T-helper 1 cell (primary cell): ENCODE data around the gene IQSEC3.
"Not testable (repeated sequence)": the region's sequence is repeated elsewhere in the genome, so short reads cannot be mapped to it uniquely, and the experiment has no call there.

Experiments used
- DNase-seq, 5 donors: peaks; one replicate each; pipeline ENCODE4 v3.0.0-alpha.2; 2012 to 2020

The IQSEC3 gene

DNA sequence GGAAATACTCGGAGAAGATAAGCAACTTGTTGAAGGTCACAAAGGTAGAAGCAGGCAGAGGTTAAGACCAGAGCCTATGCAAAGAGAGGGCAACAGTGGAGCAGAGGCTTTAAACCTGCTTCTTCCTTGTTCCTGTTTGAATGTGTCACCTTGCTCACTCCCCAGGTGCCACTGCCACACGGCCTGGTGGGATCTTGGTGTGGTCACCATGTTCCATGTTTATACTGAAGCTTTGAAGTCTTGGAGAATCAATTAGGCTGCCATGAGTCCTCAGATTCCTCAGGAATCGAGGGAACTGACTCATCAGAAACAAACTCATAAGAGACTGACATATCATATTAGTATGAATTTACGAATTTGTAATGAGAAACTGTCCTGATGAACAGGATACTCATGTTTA lies 46.8 kb downstream of the IQSEC3 start:
- DNase-seq: no peak

GRCh38 chr12:114626-115211 lies 48.2 kb downstream of the IQSEC3 start:
- DNase-seq: no peak

- no peak for DNase-seq
Observed at GRCh38 chr12:115518-115917, 49.0 kb downstream of the IQSEC3 start.

DNA sequence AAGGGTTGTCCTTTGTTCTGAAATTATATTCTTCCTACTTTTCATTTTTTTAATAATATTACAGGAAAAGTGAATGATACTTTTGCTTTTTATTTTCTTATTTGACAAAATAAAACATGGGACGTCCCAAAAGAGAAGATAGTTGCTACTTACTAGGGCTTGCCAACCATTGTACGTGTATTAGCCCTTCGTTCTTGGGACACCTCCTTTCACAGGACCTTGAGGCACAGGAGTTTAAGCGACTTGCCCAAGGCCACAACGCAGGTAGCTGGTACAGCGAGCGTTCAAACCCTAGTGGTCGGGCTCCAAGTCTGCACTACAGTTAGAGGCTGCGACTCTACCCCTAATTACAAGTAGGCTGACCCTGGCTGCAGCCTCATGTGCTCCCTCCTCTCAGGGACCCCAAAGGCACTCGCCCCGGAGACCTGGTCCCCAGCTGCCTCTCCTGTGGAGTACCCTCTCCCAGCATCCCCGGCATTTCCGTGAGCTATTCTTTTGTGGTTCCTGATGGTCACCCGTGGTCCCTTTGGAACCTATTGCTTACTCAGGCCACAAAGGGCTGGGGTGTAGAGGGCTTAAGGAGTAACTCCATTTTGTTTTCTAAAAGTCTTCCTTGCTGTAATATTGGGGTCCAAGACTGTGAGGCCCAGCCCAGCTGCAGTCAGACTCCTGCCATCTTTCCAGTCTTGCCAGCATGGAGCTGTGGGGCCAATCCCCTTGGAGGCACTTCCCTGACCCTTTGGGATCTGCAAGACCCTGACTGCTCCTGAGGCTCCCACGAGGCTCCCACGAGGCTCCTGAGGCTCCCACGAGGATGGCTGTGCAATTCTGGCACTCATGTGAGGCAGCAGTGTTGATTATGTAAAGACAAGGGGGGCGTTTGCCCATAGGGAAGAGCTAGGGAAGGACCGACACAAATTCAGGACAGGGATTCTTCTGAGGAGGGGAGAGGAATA lies 49.7 kb downstream of the IQSEC3 start:
- no peak for DNase-seq

- no peak for DNase-seq
Observed at GRCh38 chr12:117311-117710, 50.7 kb downstream of the IQSEC3 start.

GRCh38 chr12:117816-118345 lies 51.3 kb downstream of the IQSEC3 start:
- DNase-seq: no peak

- no peak for DNase-seq
Observed at GRCh38 chr12:118591-118990, 52.0 kb downstream of the IQSEC3 start.

DNA sequence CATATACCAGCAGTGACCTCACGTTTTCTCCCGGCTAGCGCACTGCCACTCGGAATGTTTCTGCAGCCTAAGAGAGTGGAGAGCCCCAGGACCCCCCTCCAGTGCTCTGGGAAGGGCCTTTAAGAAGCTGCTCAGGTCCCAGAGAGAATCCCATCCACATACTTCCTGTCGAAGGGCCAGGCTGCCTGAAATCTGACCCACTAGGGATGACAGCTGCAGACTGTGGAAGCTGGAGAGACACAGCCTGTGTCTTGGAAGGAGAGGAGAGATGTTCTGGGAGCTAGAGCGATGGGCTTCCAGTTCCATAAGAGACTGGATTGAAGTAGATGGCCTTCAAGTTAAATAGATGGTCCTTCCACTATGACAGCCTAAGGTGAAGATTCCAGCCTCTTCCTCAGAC lies 54.4 kb downstream of the IQSEC3 start:
- no peak for DNase-seq

GRCh38 chr12:121647-122046 lies 55.1 kb downstream of the IQSEC3 start:
- DNase-seq: no peak

GRCh38 chr12:125075-125474 lies 58.5 kb downstream of the IQSEC3 start:
- DNase-seq: no peak

GRCh38 chr12:125566-125965 lies 59.0 kb downstream of the IQSEC3 start:
- no peak for DNase-seq

GRCh38 chr12:128079-128478 lies 61.5 kb downstream of the IQSEC3 start:
- no peak for DNase-seq

GRCh38 chr12:129001-129400 lies 62.4 kb downstream of the IQSEC3 start:
- no peak for DNase-seq

DNA sequence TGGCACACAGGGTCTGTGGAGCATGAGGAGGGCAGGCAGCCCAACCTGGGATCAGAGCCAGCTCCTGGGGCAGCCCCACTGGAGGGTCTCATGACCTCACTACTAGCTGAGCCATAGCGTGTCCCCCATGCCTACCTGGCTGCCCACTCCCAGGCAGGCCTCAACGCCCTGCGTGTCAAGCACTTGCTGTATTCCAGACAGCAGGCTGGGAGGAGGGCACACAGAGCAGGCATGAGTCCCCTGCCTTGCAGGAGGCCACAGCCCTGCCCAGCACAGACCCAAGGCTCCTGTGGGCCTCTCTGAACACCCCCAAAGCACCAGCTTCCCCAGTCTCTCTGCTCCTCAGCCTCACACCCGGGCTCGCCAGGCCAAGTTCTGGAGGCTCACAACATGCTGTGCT lies 64.0 kb downstream of the IQSEC3 start:
- no peak for DNase-seq

DNA sequence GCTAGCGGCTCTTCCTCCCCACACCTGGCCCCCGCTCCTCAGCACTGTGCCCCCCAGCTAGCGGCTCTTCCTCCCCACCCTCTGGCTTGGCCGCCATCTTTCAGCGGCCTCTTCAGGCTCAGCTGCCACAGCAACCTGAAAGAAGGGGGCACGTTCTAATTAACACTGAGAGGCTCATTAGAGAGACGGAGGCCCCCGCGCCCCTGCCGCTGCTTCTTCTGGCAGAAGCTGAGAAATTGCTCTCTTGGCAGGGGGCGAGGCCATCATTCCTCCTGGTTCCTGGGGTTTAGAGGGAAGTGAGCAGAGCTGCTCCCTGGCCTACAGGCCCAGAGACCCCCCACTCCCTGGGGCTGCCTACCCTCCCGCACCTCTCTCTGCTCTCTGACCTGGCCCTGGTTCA lies 64.4 kb downstream of the IQSEC3 start:
- no peak for DNase-seq

DNA sequence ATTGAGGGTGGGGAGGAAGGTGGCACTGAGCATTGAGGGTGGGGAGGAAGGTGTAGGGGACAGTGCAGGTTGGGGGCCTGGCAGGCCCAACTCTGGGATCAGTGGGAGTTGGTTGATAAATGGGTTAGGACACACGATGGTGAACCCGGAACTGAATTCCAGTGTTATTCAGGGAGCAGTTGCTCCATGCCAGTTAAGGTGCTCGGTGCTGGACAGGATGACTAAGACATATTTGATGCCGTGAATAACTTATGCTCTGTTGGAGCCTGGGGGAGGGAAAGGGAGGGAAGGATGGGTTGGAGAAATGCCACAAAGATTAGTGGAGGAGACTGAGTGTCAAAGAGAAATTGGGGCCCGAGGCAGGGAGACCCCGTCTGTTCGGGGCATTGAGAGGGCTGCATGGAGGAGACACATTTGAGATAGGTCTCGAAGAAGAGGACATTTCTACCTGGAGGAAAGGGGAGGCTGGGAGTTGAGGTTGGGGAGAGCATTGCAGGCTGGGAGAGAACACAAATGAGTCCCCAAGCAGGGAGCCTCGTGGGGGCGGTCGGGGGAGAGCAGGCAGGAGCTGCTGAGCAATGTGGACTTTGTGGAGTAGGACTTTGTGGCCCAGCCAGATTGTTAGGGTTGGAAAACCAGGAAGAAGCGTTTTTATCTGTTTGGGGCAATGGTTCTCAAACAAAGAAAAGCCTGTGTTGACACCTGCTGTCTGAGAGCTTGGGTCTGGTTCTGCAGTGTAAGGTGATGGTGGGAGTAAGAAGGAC lies 65.3 kb downstream of the IQSEC3 start:
- DNase-seq: no peak

- not testable (repeated sequence) for DNase-seq
Observed at GRCh38 chr12:133616-134232, 67.2 kb downstream of the IQSEC3 start.

- DNase-seq: no peak
Observed at GRCh38 chr12:135138-135537, 68.6 kb downstream of the IQSEC3 start.

GRCh38 chr12:138171-138897 lies 71.8 kb downstream of the IQSEC3 start:
- no peak for DNase-seq

DNA sequence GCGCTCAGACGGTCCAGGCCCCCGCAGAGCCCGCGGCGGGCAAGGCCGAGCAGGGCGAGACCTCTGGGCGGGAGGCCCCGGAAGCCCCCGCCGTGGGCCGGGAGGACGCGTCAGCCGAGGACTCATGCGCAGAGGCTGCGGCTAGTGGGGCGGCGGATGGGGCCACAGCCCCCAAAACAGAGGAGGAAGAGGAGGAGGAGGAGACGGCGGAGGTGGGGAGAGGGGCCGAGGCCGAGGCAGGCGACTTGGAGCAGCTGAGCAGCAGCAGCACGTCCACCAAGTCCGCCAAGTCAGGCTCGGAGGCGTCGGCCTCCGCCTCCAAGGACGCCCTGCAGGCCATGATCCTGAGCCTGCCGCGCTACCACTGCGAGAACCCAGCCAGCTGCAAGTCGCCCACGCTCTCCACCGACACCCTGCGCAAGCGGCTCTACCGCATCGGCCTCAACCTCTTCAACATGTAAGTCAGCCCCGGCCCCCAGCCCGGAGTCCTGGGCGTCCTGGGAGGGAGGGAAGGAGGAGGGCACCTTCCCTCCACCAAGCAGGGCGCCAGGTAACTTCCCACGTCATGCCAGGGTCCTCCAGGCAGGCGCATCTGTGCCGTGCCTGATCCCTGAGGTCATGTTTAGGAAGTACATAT lies 72.4 kb downstream of the IQSEC3 start:
- no peak for DNase-seq

GRCh38 chr12:139585-139984 lies 73.0 kb downstream of the IQSEC3 start:
- no peak for DNase-seq

- DNase-seq: no peak
Observed at GRCh38 chr12:140162-140561, 73.6 kb downstream of the IQSEC3 start.
